HG02610 (cell line): ENCODE data around the gene ZCCHC18.
A peak's percentile ranks its signal among the peaks of the same experiment; 100 is the strongest.
"Not testable (repeated sequence)": the region's sequence is repeated elsewhere in the genome, so short reads cannot be mapped to it uniquely, and the experiment has no call there.

Experiments used
- ATAC-seq: cut with Tn5 transposase; IDR thresholded peaks from one replicate; pipeline ENCODE4 v1.9.1; 2021; ENCODE audit warnings: mild to moderate bottlenecking, moderate library complexity; ENCODE audit not compliant: unreplicated experiment

The ZCCHC18 gene

GRCh38 chrX:104112326-104112951 lies at the start of gene ZCCHC18:
Gene ZCCHC18, plus strand, starts transcription at chrX:104112523. Its CDS starts 1,589 bp downstream, at chrX:104114112.
- ATAC-seq, result peak; percentile 74

DNA sequence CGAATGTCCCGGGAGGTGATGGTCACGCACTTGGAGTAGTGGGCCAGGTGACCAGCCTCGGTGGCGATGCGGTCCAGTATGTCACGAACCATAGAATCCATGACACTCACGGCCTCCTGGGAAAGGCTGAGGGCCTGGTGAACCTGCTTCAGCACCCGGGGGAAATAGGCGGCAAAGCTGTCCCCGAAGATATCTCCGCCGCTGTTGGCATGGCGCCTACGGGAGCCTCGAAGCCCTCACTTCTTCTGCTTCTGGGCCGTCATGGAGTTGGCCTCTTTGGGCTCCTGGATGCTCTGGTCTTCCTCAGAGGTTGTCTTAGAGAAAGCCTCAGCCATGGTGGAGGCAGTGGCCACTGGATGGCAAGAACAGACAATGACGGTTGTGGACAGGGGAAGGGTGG lies 49.7 kb upstream of the ZCCHC18 start:
- ATAC-seq, result not testable (repeated sequence)

DNA sequence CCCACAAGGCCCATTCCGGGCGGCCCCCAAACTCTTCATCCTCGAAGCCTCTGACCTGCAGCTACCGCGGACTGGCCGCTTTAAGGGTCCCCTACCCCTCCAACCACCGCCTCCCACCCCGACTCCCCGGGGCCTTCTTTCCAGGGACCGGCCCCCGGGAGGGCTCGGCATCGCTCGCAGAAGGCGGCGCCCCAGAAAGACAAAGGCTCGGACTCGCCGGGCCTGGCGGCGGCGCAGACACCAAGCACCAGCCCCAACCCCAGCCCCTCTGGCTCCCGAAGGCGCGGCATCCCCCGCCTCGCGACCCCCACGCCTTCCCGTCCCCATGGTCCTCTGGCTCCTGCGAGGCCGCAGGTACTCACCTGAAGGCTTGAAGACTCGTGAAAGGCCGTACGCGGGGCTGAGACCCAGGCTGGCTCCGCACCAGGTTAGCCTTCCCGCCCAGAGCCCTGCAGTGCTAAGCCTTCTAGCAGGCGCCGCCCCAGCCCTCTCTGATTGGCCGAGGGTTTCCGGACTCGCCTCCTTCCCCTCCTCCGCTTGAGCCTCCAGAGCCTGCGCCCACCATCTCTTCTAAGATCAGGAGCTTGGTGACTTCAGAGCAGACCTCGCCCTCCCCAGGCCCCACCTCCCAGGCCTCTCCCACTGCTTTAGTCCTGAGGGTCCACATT lies 36.4 kb upstream of the ZCCHC18 start, which contains the start of gene TMSB15C:
TMSB15C (minus strand) TSS at position 459 of the 668 bp plus-strand sequence.
- ATAC-seq, result peak; percentile 99

- ATAC-seq, result not testable (repeated sequence)
These were observed 34.5 kb upstream of the ZCCHC18 start for GRCh38 chrX:104077854-104078253.

DNA sequence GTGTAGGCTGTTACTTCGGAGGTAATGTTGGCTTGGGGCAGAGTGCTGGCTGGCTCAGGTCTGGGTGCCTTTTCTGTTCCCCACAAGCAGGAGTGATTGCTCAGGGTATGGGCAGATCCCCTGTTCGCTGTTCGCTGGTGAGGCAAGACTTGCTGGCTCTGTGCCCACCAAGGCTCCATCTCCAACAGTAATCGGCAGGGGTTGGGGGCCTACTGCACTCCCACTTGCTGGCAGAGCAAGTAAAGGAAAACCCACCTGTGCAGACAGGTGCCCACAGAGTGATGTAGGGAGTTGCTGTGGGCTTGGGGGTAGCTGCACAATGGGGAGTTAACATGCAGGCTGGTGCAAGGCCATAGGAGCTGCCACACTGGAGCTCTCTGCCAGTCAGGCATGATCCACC lies 28.3 kb upstream of the ZCCHC18 start:
- ATAC-seq, result no peak

- ATAC-seq, result no peak
These were observed 27.6 kb upstream of the ZCCHC18 start for GRCh38 chrX:104084534-104085277.

DNA sequence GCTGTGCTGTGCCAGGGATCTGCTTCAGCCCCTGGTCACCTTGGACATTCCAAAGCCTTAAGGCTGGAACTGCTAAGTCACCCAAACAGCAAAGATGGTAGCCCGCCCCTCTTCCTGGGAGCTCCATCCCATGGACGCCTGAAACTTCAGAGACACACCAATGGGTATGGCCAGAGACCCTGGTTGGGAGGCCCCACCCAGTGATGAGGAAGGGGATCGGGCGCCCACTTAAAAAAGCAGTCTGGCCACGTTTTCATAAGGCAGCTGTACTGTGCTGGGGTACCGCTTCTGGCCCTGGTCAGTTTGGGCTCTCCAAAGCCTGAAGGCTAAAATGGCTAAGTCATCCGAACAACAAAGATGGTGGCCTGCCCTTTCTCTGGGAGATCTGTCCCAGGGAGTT lies 26.8 kb upstream of the ZCCHC18 start:
- no peak for ATAC-seq

- no peak for ATAC-seq
These were observed 26.4 kb upstream of the ZCCHC18 start for GRCh38 chrX:104085919-104086318.

DNA sequence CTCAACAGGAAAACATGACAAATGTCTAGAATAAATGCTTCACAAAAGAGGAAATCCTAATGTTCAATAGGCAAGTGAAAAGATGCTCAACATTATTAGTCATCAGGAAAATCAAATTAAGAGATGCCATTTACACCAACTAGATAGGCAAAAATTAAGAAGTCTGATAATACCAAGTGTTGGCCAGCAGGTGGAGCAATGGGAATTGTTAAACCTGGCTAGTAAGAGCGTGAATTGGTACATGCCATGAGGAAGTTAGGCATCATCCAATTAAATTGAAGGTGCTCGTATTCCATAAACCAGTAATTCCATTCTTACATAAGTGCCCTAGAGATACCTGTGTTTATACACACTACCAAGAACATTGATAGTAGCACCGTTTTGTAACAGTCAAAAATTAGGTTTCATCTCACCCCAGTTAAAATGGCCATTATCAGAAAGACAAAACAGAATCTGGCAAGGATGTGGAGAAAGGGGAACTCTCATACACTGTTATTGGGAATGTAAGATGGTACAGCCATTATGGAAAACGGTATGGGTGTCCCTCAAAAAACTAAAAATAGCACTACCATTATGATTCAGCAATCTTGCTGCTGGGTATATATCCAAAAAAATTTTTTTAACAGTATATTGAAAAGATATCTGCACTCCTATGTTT lies 14.0 kb upstream of the ZCCHC18 start:
- peak; percentile 74 for ATAC-seq

DNA sequence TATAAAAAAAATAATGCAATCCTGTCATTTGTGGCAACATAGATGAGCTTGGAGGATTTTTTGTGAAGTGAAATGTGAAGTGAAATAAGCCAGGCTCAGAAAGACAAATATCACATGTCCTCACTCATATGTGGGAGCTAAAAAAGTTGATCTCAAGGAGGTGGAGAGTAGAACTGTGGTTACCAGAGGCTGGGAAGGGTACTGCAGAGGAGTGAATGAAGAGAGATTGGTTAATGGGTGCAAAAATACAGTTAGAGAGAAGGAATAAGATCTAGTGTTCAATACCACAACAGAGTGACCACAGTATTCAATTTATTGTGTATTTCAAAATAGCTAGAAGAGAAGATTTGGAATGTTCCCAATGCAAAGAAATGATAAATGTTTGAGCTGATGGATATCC lies 13.4 kb upstream of the ZCCHC18 start:
- no peak for ATAC-seq

DNA sequence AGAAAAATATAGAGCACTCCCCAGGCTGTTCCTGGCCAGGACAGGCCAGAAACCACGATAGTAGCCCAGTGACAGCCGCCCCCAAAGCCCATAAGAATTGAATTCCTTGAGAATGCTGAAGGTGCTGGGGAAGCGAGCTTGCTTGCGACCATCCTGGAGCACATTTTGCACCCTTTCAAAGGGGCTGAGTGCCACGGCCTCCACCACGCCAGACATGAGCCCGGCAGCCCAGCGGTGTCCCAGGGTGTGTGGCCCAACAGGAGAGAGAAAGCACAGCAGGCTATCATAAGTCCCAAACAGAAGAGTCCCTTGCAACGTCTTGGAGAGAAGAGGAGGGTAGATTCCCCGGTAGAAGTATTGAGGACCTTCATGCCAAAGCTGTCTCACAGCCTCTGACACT lies 7.6 kb upstream of the ZCCHC18 start:
- ATAC-seq, result no peak

- ATAC-seq, result no peak
These were observed 6.7 kb upstream of the ZCCHC18 start for GRCh38 chrX:104105330-104106262.

- no peak for ATAC-seq
These were observed 3.4 kb upstream of the ZCCHC18 start for GRCh38 chrX:104108955-104109354.

- ATAC-seq, result peak; percentile 42
These were observed 1.7 kb upstream of the ZCCHC18 start for GRCh38 chrX:104110491-104111240.

DNA sequence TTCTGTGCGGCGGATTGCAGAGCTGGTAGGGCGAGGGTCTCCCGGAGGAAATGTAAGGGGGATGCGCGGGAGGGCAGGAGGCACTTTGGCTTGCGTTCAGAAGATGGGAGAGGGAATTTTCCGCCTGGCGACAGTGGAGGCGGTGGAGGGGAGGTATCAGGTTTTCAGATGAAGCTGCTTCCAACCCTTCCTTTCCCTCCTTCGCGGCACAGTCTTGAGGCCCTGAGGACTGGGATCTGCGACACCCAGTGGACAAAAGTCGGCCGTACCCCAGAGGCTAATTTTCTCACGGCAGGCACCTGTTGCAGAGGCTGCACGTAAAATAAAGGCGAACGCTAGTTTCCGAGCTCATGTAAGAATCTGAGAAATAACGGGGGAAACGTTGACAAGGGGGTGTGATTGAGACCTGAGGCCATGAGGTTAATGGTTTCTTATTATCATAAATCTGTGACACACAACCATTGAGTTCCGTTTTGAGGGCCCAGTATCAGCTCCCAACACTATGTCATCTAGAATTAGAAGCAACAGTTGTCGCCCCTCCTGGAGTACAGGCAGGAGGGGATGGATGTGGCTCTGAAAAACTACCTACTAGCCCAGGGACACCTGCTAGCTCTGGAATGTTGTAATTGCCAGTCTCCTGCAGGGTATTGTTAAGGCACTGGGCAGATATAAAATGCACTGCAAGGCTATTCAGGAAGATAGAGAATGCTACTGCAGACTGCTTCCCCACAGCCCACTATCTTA lies 1.1 kb downstream of the ZCCHC18 start:
- ATAC-seq, result peak; percentile 44

- ATAC-seq, result peak; percentile 51
These were observed 5.4 kb downstream of the ZCCHC18 start for GRCh38 chrX:104117759-104118158.

DNA sequence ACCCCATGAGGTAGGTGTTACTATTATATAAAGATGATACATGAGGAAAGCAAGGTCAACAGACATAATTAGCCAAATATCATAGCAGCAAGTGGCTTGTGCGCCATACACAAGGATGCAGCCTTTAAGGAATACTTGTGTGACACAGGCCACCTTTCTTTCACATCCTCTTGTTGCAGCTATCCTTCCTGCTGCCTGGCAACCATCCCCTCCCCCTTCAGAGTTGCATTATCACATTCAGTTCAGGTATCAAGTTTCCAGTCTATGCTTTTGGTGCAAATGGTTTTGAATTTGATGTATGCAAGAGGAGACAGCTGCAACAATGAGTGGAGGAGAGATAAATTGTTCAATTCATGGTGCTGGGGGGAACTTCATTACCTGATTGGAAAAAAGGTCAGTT lies 6.4 kb downstream of the ZCCHC18 start:
- no peak for ATAC-seq

- ATAC-seq, result peak; percentile 79
These were observed 10.5 kb downstream of the ZCCHC18 start for GRCh38 chrX:104122829-104123228.

- no peak for ATAC-seq
These were observed 14.5 kb downstream of the ZCCHC18 start for GRCh38 chrX:104126856-104127255.
